HG03139 (cell line): Measurements from ENCODE around the gene SIRT3.
"Not testable (repeated sequence)": the region's sequence is repeated elsewhere in the genome, so short reads cannot be mapped to it uniquely, and the experiment has no call there.

Experiments
- ATAC-seq: cut with Tn5 transposase; IDR thresholded peaks from one replicate; pipeline ENCODE4 v1.9.1; 2021; ENCODE audit not compliant: unreplicated experiment

Gene SIRT3

DNA sequence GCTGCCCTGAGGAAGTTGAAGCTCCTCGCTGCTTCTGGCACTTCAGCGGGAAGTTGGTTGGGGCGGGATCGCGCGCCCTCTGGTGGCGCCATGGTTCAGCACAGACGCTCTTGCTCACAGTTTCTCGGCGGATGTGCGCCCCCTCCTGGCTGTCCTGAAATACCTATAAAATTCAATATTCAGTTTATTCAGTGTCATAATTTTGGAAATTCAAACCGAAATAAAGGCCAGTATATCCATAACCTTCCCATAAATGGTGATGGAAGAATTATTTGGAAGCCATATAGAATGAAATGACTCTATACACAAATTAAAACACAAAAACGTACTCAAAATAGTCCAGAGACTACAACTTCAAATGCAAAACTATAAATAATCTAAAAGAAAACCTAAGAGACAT lies 55.9 kb downstream of the SIRT3 start:
- not testable (repeated sequence) for ATAC-seq
